ENCODE data around the gene GRID1.

Gene GRID1

DNA sequence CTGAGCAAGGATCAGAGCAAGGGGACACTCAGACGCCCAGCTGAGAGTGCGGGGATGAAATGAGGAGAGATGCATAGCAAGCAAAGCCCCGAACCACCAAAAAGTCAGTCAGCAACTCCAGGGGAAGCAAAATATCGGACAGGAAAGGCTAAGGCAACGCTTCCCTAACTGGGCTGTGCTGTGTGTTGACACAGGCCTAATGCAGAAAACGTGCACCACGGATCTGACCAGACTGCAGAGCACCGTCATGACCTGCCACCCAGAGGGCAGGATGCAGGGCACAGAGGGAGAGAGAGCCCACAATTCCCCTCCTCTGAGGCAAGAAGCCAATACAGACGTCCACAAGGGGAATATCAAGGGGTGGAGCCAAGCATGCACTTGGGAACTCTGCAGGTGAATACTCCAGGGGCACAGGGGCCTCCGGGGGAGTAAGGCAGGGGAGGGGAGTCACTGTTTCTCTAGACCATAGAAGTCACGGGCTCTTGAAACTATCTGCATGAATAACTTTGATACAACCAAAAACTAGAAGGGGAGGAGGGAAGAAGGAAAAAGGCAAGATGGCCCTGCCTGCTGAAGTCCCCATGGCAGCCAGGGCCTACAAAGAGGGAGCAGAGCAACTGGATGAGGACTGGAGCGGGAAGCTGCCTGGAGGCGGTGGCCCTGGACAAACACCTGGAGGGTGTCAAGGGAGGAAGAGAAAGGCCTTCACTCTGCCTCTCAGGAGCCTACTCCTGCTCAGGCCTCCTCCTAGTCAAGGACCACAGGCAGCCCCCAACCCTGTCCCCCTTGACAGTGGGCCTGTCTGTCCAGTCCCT is 26.2 kb downstream of the GRID1 start:
- H3K79me2 ChIP-seq (ENCODE audit: insufficient read depth, low read length) = no peaks in the 10 kb centered on the region
- H3K9me3 ChIP-seq (ENCODE audit: low read length) = no peaks in the 10 kb centered on the region
- no peak overlapping the region for H3K4me3 ChIP-seq (ENCODE audit: low read depth, low read length, poor library complexity, severe bottlenecking)
- H3K4me2 ChIP-seq (ENCODE audit: low read length) = no peak overlapping the region
- H3K9ac ChIP-seq (ENCODE audit: low read length) = no peak overlapping the region
- H4K20me1 ChIP-seq (ENCODE audit: insufficient read depth, low read length) = no peaks in the 10 kb centered on the region
- H3K27ac ChIP-seq (ENCODE audit: low read depth, low read length, poor library complexity, severe bottlenecking) = no peak overlapping the region
- no peaks in the 10 kb centered on the region; the same call in 1 of the 2 replicates for H3K27me3 ChIP-seq (ENCODE audit: insufficient read depth, low read length)
- H3K4me1 ChIP-seq (ENCODE audit: insufficient read depth, low read length, severe bottlenecking) = no peaks in the 10 kb centered on the region
- H3F3A ChIP-seq (ENCODE audit: insufficient read depth, low read length) = no peaks in the 10 kb centered on the region
- no peaks in the 10 kb centered on the region for H3K9me2 ChIP-seq (ENCODE audit: low read depth, low read length)
- H3K36me3 ChIP-seq (ENCODE audit: insufficient read depth, low read length) = no peaks in the 10 kb centered on the region
- H2AFZ ChIP-seq (ENCODE audit: low read length) = no peak overlapping the region
- TF ChIP-seq CTCF (IDR thresholded peaks at IDR 0.05; ENCODE audit: low read length) (no peak), EZH2 (IDR thresholded peaks at IDR 0.05; ENCODE audit: borderline replicate concordance, low read length) (no peak)

DNA sequence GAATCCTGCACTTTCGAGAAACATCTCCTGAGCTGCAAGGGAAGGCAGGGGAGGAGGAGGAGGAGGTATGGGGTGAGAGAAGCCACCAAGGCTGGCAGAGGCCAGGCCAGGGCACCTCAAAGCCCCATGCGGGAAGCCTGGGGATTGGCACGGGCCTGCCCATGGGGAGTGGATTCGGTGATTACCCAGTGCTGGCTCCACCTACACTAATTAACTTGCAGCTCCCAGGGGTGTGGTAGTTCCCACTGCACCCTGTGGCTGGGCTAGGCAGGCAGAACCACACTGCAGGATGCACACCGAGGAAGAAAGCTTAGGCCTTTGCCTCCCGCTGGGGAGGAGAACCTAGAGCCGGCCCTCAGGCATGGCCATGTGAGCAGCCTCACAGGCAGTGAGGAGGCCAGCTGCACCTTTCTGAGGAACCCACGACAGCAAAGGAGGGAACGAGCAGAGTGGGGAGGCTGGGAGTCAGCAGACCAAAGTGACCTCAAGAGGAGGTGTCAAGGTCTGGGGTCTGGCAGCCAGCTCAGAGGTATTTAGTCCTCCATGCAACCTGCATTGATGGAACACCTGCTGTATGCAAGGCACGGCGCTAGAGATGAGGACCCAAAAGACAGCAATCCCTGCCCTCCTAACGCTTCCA is 27.2 kb downstream of the GRID1 start:
- no peaks in the 10 kb centered on the region for H4K20me1 ChIP-seq (ENCODE audit: insufficient read depth, low read length)
- H3K9me2 ChIP-seq (ENCODE audit: low read depth, low read length) = no peaks in the 10 kb centered on the region
- no peak overlapping the region for H3K27ac ChIP-seq (ENCODE audit: low read depth, low read length, poor library complexity, severe bottlenecking)
- H3K27me3 ChIP-seq (ENCODE audit: insufficient read depth, low read length) = no peaks in the 10 kb centered on the region; the same call in 1 of the 2 replicates
- H3K4me3 ChIP-seq (ENCODE audit: low read depth, low read length, poor library complexity, severe bottlenecking) = no peak overlapping the region
- no peak overlapping the region for H2AFZ ChIP-seq (ENCODE audit: low read length)
- no peak overlapping the region for H3K4me2 ChIP-seq (ENCODE audit: low read length)
- H3K36me3 ChIP-seq (ENCODE audit: insufficient read depth, low read length) = no peaks in the 10 kb centered on the region
- no peaks in the 10 kb centered on the region for H3K4me1 ChIP-seq (ENCODE audit: insufficient read depth, low read length, severe bottlenecking)
- no peaks in the 10 kb centered on the region for H3K9me3 ChIP-seq (ENCODE audit: low read length)
- TF ChIP-seq CTCF (IDR thresholded peaks at IDR 0.05; ENCODE audit: low read length) = no peak
- TF ChIP-seq EZH2 (IDR thresholded peaks at IDR 0.05; ENCODE audit: borderline replicate concordance, low read length) = no peak
- H3K9ac ChIP-seq (ENCODE audit: low read length) = no peak overlapping the region
- no peaks in the 10 kb centered on the region for H3F3A ChIP-seq (ENCODE audit: insufficient read depth, low read length)
- no peaks in the 10 kb centered on the region for H3K79me2 ChIP-seq (ENCODE audit: insufficient read depth, low read length)

GRCh38 chr10:86337121-86337601 is 29.4 kb downstream of the GRID1 start:
- no peak overlapping the region for H3K27ac ChIP-seq (ENCODE audit: low read depth, low read length, poor library complexity, severe bottlenecking)
- H3K4me1 ChIP-seq (ENCODE audit: insufficient read depth, low read length, severe bottlenecking) = no peaks in the 10 kb centered on the region
- no peaks in the 10 kb centered on the region for H4K20me1 ChIP-seq (ENCODE audit: insufficient read depth, low read length)
- H3K79me2 ChIP-seq (ENCODE audit: insufficient read depth, low read length) = no peaks in the 10 kb centered on the region
- H3K9ac ChIP-seq (ENCODE audit: low read length) = no peak overlapping the region
- TF ChIP-seq EZH2 (IDR thresholded peaks at IDR 0.05; ENCODE audit: borderline replicate concordance, low read length) (no peak), CTCF (IDR thresholded peaks at IDR 0.05; ENCODE audit: low read length) (no peak)
- H3K27me3 ChIP-seq (ENCODE audit: insufficient read depth, low read length) = no peaks in the 10 kb centered on the region; the same call in 1 of the 2 replicates
- H3F3A ChIP-seq (ENCODE audit: insufficient read depth, low read length) = no peaks in the 10 kb centered on the region
- H3K9me3 ChIP-seq (ENCODE audit: low read length) = no peaks in the 10 kb centered on the region
- no peaks in the 10 kb centered on the region for H3K36me3 ChIP-seq (ENCODE audit: insufficient read depth, low read length)
- H3K4me2 ChIP-seq (ENCODE audit: low read length) = no peak overlapping the region
- no peaks in the 10 kb centered on the region for H3K9me2 ChIP-seq (ENCODE audit: low read depth, low read length)
- no peak overlapping the region for H3K4me3 ChIP-seq (ENCODE audit: low read depth, low read length, poor library complexity, severe bottlenecking)
- H2AFZ ChIP-seq (ENCODE audit: low read length) = no peak overlapping the region
